ENCODE results near the gene SHF.

The SHF gene

GRCh38 chr15:45121706-45122417 lies 65.9 kb downstream of the SHF start:
- no peak for DNase-seq

GRCh38 chr15:45121020-45121419 lies 66.7 kb downstream of the SHF start:
- DNase-seq, result no peak

- no peak for DNase-seq
Measured at GRCh38 chr15:45120081-45120972, 67.4 kb downstream of the SHF start.

- DNase-seq, result no peak
Measured at GRCh38 chr15:45118996-45119395, 68.8 kb downstream of the SHF start.

- DNase-seq, result peak; percentile 83
Measured at GRCh38 chr15:45118131-45118588, 69.6 kb downstream of the SHF start.

GRCh38 chr15:45117308-45118130 lies 70.2 kb downstream of the SHF start:
- DNase-seq, result no peak
